GM12878 (cell line): ENCODE data around the gene CYP4A22.

Experiments
- CHD2 ChIP-seq: IDR thresholded peaks from 2 replicates; pipeline ENCODE4 v1.6.1; 2011; ENCODE audit warnings: low read depth, low read length, improper control_type of control experiment, borderline replicate concordance
- EGR1 ChIP-seq, 2 experiments: IDR thresholded peaks; 1 replicate in 1 of 2; 2 replicates in 1 of 2; pipeline ENCODE4 v1.6.1; 2011 to 2012; ENCODE audit warnings: low read depth in 2 of 2, low read length in 2 of 2, borderline replicate concordance in 1 of 2, mild to moderate bottlenecking in 1 of 2, moderate library complexity in 1 of 2
- JUND ChIP-seq: IDR thresholded peaks from 2 replicates; pipeline ENCODE4 v1.6.1; 2012; ENCODE audit warnings: low read depth, mild to moderate bottlenecking, low read length, improper control_type of control experiment, moderate library complexity
- MEF2A ChIP-seq: IDR thresholded peaks from 2 replicates; pipeline ENCODE4 v1.6.1; 2011; ENCODE audit warnings: low read depth, mild to moderate bottlenecking, low read length, moderate library complexity; ENCODE audit not compliant: insufficient read depth
- MXI1 ChIP-seq: fragments of 150-350 bp; IDR thresholded peaks from 2 replicates; pipeline ENCODE4 v1.6.1; 2011; ENCODE audit warnings: low read depth, mild to moderate bottlenecking, inconsistent platforms, low read length, improper control_type of control experiment
- POLR2AphosphoS5 ChIP-seq: IDR thresholded peaks from 2 replicates; pipeline ENCODE4 v1.6.1; 2011; ENCODE audit warnings: mild to moderate bottlenecking, low read length, inconsistent platforms
- RAD21 ChIP-seq: IDR thresholded peaks from 2 replicates; pipeline ENCODE4 v1.6.1; 2011; ENCODE audit warnings: mild to moderate bottlenecking, low read depth, low read length, moderate library complexity; ENCODE audit not compliant: insufficient read depth
- RFX5 ChIP-seq: IDR thresholded peaks from 2 replicates; pipeline ENCODE4 v1.6.1; 2011; ENCODE audit warnings: low read depth, low read length, improper control_type of control experiment
- SIN3A ChIP-seq: IDR thresholded peaks from 2 replicates; pipeline ENCODE4 v1.6.1; 2012; ENCODE audit warnings: low read depth, low read length, improper control_type of control experiment
- ZBTB11 ChIP-seq: fragments of 450-650 bp; formaldehyde crosslinking; IDR thresholded peaks from 2 replicates; pipeline ENCODE4 v1.5.0; 2022; ENCODE audit warnings: mild to moderate bottlenecking, missing genetic modification characterization
- ZNF274 ChIP-seq: IDR thresholded peaks from one replicate; pipeline ENCODE4 v1.8.0; 2011; ENCODE audit not compliant: insufficient read length, insufficient read depth
- TF ChIP-seq, protein P1 (sequence below), 3 experiments: IDR thresholded peaks in 2 of 3; conservative IDR thresholded peaks in 1 of 3; 2 replicates each; pipeline ENCODE4 v1.5.1; 2011; ENCODE audit warnings: low read depth in 3 of 3, low read length in 3 of 3, mild to moderate bottlenecking in 3 of 3, control low read depth in 2 of 3, moderate library complexity in 2 of 3, inconsistent platforms in 1 of 3, mixed read lengths in 1 of 3; ENCODE audit not compliant: control insufficient read depth in 2 of 3, insufficient read depth in 1 of 3; ENCODE audit errors: extremely low read depth in 1 of 3
- TF ChIP-seq, protein P2 (sequence below): IDR thresholded peaks from 2 replicates; pipeline ENCODE4 v1.6.1; 2012; ENCODE audit warnings: improper control_type of control experiment, low read depth, low read length; ENCODE audit not compliant: insufficient replicate concordance

DNA sequence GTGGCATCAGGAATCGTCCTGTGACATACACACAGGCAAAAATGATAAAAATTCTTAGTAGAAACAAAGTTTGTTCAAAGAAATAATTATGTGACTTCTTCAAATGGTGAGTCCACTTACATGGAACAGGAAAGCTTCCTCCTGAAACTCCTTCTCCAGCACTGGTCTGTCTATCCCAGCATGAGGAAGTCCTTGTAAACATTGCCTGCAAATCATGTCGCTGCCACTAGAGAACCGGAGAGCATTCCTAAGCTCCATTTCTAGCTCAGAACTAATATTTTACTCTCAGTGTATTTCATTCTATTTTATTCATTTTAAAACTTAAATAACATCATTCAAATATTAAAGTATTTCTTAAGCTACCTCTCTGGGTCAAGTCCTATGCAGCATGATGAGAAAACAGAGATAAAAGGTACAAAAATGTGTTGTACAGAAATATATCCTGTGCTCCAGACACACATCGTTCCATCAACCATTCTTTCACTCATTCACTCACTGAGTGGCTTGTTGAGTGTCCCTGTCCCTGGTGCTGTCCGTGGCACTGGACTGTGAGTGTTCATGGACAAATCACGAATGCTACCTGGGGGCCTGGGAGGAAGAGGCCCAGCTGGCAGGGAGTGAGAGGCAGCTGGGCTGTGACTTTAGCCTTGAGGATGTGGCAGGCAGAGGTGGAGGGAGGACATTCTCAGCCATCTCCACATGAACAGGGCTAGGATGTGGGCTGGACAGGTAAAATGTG lies 10.0 kb downstream of the CYP4A22 start:
- TF ChIP-seq, protein P1, sequence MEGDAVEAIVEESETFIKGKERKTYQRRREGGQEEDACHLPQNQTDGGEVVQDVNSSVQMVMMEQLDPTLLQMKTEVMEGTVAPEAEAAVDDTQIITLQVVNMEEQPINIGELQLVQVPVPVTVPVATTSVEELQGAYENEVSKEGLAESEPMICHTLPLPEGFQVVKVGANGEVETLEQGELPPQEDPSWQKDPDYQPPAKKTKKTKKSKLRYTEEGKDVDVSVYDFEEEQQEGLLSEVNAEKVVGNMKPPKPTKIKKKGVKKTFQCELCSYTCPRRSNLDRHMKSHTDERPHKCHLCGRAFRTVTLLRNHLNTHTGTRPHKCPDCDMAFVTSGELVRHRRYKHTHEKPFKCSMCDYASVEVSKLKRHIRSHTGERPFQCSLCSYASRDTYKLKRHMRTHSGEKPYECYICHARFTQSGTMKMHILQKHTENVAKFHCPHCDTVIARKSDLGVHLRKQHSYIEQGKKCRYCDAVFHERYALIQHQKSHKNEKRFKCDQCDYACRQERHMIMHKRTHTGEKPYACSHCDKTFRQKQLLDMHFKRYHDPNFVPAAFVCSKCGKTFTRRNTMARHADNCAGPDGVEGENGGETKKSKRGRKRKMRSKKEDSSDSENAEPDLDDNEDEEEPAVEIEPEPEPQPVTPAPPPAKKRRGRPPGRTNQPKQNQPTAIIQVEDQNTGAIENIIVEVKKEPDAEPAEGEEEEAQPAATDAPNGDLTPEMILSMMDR (IDR thresholded peaks at IDR 0.05 in 2 of 3, conservative IDR thresholded peaks at IDR 0.05 in 1 of 3; ENCODE audit: control insufficient read depth in 2 of 3, extremely low read depth in 1 of 3, insufficient read depth in 1 of 3, low read depth in 3 of 3, low read length in 3 of 3), result no peak
- TF ChIP-seq EGR1 (IDR thresholded peaks at IDR 0.05; ENCODE audit: borderline replicate concordance in 1 of 2, low read depth in 2 of 2, low read length in 2 of 2) (no peak), CHD2 (no peak), POLR2AphosphoS5 (no peak), RFX5 (no peak), JUND (no peak), ZBTB11 (CRISPR knock-in tag) (no peak), MXI1 (no peak), SIN3A (no peak), RAD21 (no peak), ZNF274 (no peak), MEF2A (no peak)
- TF ChIP-seq, protein P2, sequence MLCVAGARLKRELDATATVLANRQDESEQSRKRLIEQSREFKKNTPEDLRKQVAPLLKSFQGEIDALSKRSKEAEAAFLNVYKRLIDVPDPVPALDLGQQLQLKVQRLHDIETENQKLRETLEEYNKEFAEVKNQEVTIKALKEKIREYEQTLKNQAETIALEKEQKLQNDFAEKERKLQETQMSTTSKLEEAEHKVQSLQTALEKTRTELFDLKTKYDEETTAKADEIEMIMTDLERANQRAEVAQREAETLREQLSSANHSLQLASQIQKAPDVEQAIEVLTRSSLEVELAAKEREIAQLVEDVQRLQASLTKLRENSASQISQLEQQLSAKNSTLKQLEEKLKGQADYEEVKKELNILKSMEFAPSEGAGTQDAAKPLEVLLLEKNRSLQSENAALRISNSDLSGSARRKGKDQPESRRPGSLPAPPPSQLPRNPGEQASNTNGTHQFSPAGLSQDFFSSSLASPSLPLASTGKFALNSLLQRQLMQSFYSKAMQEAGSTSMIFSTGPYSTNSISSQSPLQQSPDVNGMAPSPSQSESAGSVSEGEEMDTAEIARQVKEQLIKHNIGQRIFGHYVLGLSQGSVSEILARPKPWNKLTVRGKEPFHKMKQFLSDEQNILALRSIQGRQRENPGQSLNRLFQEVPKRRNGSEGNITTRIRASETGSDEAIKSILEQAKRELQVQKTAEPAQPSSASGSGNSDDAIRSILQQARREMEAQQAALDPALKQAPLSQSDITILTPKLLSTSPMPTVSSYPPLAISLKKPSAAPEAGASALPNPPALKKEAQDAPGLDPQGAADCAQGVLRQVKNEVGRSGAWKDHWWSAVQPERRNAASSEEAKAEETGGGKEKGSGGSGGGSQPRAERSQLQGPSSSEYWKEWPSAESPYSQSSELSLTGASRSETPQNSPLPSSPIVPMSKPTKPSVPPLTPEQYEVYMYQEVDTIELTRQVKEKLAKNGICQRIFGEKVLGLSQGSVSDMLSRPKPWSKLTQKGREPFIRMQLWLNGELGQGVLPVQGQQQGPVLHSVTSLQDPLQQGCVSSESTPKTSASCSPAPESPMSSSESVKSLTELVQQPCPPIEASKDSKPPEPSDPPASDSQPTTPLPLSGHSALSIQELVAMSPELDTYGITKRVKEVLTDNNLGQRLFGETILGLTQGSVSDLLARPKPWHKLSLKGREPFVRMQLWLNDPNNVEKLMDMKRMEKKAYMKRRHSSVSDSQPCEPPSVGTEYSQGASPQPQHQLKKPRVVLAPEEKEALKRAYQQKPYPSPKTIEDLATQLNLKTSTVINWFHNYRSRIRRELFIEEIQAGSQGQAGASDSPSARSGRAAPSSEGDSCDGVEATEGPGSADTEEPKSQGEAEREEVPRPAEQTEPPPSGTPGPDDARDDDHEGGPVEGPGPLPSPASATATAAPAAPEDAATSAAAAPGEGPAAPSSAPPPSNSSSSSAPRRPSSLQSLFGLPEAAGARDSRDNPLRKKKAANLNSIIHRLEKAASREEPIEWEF, result no peak
